ENCODE measurements around the gene RNF128.
"Not testable (repeated sequence)": the region's sequence is repeated elsewhere in the genome, so short reads cannot be mapped to it uniquely, and the experiment has no call there.

RNF128 gene

DNA sequence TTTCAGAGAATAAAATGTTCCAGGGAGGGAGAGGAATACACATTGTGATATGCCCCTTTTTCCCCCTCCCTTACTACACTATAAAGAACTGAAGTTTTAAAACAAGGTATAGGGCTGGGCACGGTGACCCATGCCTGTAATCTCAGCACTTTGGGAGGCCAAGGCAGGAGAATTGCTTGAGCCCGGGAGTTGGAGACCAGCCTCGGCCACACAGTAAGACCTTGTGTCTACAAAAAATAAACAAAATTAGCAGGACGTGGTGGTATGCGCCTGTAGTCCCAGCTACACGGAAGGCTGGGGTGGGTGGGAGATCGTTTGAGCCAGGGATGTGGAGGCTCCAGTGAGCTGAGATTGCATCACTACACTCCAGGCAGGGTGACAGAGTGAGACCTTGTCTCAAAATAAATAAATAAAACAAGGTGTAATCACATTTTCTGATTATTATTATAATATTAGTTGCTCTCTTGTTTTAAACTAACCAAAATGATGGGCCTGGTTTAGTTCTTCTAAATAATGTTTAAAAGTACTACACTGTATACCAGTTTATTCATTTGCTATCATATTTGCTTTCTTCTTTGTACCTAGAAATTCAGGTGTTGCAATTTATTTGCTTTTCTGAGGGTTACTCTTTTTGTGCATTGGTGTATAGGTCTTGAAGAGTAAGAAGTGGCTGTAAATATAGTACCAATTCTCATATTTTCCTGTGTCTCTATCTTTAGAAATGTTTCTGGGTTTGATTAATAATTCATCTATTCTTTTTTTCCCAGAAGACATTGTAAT is 84.8 kb downstream of the RNF128 start:
- TF ChIP-seq CTCF (IDR thresholded peaks at IDR 0.05; ENCODE audit: insufficient read depth, low read depth, low read length, missing control alignments): no peak

GRCh38 chrX:106812930-106813329 is 86.4 kb downstream of the RNF128 start:
- not testable (repeated sequence) for DNase-seq (ENCODE audit: low read depth); H3K4me3 ChIP-seq (ENCODE audit: low read length)

More for the DNA sequence above, 84.8 kb downstream of the RNF128 start:
- no peak for DNase-seq (ENCODE audit: low read depth)
- no peak overlapping the region for H3K4me3 ChIP-seq (ENCODE audit: low read length)

DNA sequence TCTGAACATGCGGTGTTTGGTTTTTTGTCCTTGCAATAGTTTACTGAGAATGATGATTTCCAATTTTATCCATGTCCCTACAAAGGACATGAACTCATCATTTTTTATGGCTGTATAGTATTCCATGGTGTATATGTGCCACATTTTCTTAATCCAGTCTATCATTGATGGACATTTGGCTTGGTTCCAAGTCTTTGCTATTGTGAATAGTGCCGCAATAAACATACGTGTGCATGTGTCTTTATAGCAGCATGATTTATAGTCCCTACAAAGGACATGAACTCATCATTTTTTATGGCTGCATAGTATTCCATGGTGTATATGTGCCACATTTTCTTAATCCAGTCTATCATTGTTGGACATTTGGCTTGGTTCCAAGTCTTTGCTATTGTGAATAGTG is 87.6 kb downstream of the RNF128 start:
- not testable (repeated sequence) for H3K4me3 ChIP-seq (ENCODE audit: low read length); DNase-seq (ENCODE audit: low read depth)

All from epithelial cell of esophagus (primary cell).